Skeletal muscle tissue (tissue), 4 donors: ENCODE data around the gene CAMK2A. TPM values are rescaled to one million over a fixed set of nuclear protein-coding genes. Genes with fewer than 3 reads are reported as not detected.

Experiments used
- H3K27ac ChIP-seq: one replicate; pipeline ENCODE4 v1.7.0; 2013; ENCODE audit warnings: mild to moderate bottlenecking, low read depth, low read length, inconsistent platforms
- H3K27me3 ChIP-seq, 3 donors: one replicate each; pipeline ENCODE4 v1.7.0; 2013; ENCODE audit warnings: low read length in 3 of 3; ENCODE audit not compliant: control insufficient read depth in 3 of 3, insufficient read depth in 3 of 3
- H3K36me3 ChIP-seq, 3 donors: one replicate each; pipeline ENCODE4 v1.7.0; 2013; ENCODE audit warnings: low read length in 3 of 3; ENCODE audit not compliant: control insufficient read depth in 3 of 3, insufficient read depth in 3 of 3
- H3K4me1 ChIP-seq, 3 donors: one replicate each; pipeline ENCODE4 v1.7.0; 2013; ENCODE audit warnings: low read length in 3 of 3, mild to moderate bottlenecking in 3 of 3; ENCODE audit not compliant: control insufficient read depth in 3 of 3, insufficient read depth in 3 of 3
- H3K4me3 ChIP-seq, 3 donors: one replicate each; pipeline ENCODE4 v1.7.0; 2013; ENCODE audit warnings: low read length in 3 of 3
- H3K9ac ChIP-seq, 3 donors: one replicate each; pipeline ENCODE4 v1.7.0; 2013; ENCODE audit warnings: low read length in 3 of 3, mild to moderate bottlenecking in 3 of 3, moderate library complexity in 2 of 3, low read depth in 1 of 3
- H3K9me3 ChIP-seq, 3 donors: one replicate each; pipeline ENCODE4 v1.7.0; 2013; ENCODE audit warnings: low read length in 3 of 3; ENCODE audit not compliant: control insufficient read depth in 3 of 3
- total RNA-seq: library from RNA; depleted of rRNA; stranded (reverse); fragments of >200 nt; gene quantifications from one replicate; pipeline ENCODE4 v1.2.3, GENCODE V29; 2014
- donor health status: Osteomylitis.

CAMK2A gene
- total RNA-seq, 1 donor from 2014 or later: 45.9 TPM

GRCh38 chr5:150326707-150327106 is 37.1 kb upstream of the CAMK2A start:
- peaks cover 2 to 11% (median 3%) of the 10 kb centered on the region in 3 donors for H3K4me1 ChIP-seq
- no peak overlapping the region for H3K27ac ChIP-seq
- no peaks in the 10 kb centered on the region for H3K36me3 ChIP-seq
- no peaks in the 10 kb centered on the region for H3K9me3 ChIP-seq
- H3K4me3 ChIP-seq: no peak overlapping the region
- no peaks in the 10 kb centered on the region for H3K27me3 ChIP-seq
- no peak overlapping the region for H3K9ac ChIP-seq

- H3K36me3 ChIP-seq: no peaks in the 10 kb centered on the region
- no peak overlapping the region for H3K27ac ChIP-seq
- no peak overlapping the region for H3K9ac ChIP-seq
- H3K4me1 ChIP-seq: peaks cover 4 to 15% (median 5%) of the 10 kb centered on the region in 3 donors
- no peaks in the 10 kb centered on the region for H3K27me3 ChIP-seq
- H3K9me3 ChIP-seq: no peaks in the 10 kb centered on the region
- no peak overlapping the region for H3K4me3 ChIP-seq
Observed at GRCh38 chr5:150325426-150325825, 35.9 kb upstream of the CAMK2A start.

GRCh38 chr5:150323819-150324218 is 34.2 kb upstream of the CAMK2A start:
- H3K36me3 ChIP-seq: no peaks in the 10 kb centered on the region
- no peak overlapping the region for H3K27ac ChIP-seq
- no peak overlapping the region for H3K9ac ChIP-seq
- H3K4me3 ChIP-seq: no peak overlapping the region
- no peaks in the 10 kb centered on the region for H3K9me3 ChIP-seq
- H3K27me3 ChIP-seq: no peaks in the 10 kb centered on the region
- peaks cover 4 to 10% (median 9%) of the 10 kb centered on the region in 3 donors for H3K4me1 ChIP-seq

GRCh38 chr5:150323092-150323491 is 33.5 kb upstream of the CAMK2A start:
- no peak overlapping the region for H3K4me3 ChIP-seq
- H3K9me3 ChIP-seq: no peaks in the 10 kb centered on the region
- no peaks in the 10 kb centered on the region for H3K27me3 ChIP-seq
- H3K36me3 ChIP-seq: no peaks in the 10 kb centered on the region
- no peak overlapping the region for H3K27ac ChIP-seq
- no peak overlapping the region for H3K9ac ChIP-seq
- H3K4me1 ChIP-seq: peaks cover 4 to 10% (median 9%) of the 10 kb centered on the region in 3 donors

GRCh38 chr5:150322202-150322601 is 32.6 kb upstream of the CAMK2A start:
- no peak overlapping the region for H3K9ac ChIP-seq
- H3K9me3 ChIP-seq: no peaks in the 10 kb centered on the region
- peaks cover 4 to 10% (median 9%) of the 10 kb centered on the region in 3 donors for H3K4me1 ChIP-seq

GRCh38 chr5:150321784-150322183 is 32.2 kb upstream of the CAMK2A start:
- Histone ChIP-seq H3K9ac (no peak overlapping the region), H3K27me3 (no peaks in the 10 kb centered on the region), H3K9me3 (no peaks in the 10 kb centered on the region), H3K4me3 (no peak overlapping the region), H3K4me1 (peaks cover 4 to 10% (median 9%) of the 10 kb centered on the region in 3 donors), H3K36me3 (no peaks in the 10 kb centered on the region), H3K27ac (no peak overlapping the region)

More at GRCh38 chr5:150322202-150322601, 32.6 kb upstream of the CAMK2A start:
- no peaks in the 10 kb centered on the region for H3K36me3 ChIP-seq
- no peak overlapping the region for H3K27ac ChIP-seq
- no peaks in the 10 kb centered on the region for H3K27me3 ChIP-seq
- H3K4me3 ChIP-seq: no peak overlapping the region

- Histone ChIP-seq H3K27me3 (no peaks in the 10 kb centered on the region), H3K4me3 (no peak overlapping the region), H3K9ac (no peak overlapping the region), H3K9me3 (no peaks in the 10 kb centered on the region), H3K27ac (no peak overlapping the region), H3K4me1 (peaks cover 4 to 10% (median 9%) of the 10 kb centered on the region in 3 donors), H3K36me3 (no peaks in the 10 kb centered on the region)
Observed at GRCh38 chr5:150321211-150321610, 31.6 kb upstream of the CAMK2A start.

GRCh38 chr5:150320044-150320613 is 30.6 kb upstream of the CAMK2A start:
- no peak overlapping the region for H3K9ac ChIP-seq
- H3K27ac ChIP-seq: peak overlapping the region; percentile 62
- H3K4me3 ChIP-seq: no peak overlapping the region

GRCh38 chr5:150319484-150319790 is 29.9 kb upstream of the CAMK2A start:
- H3K36me3 ChIP-seq: no peaks in the 10 kb centered on the region
- no peaks in the 10 kb centered on the region for H3K27me3 ChIP-seq
- peaks cover 4 to 10% (median 9%) of the 10 kb centered on the region in 3 donors for H3K4me1 ChIP-seq
- H3K27ac ChIP-seq: no peak overlapping the region
- H3K9ac ChIP-seq: no peak overlapping the region
- no peak overlapping the region for H3K4me3 ChIP-seq
- H3K9me3 ChIP-seq: no peaks in the 10 kb centered on the region

More at GRCh38 chr5:150320044-150320613, 30.6 kb upstream of the CAMK2A start:
- Histone ChIP-seq H3K9me3 (no peaks in the 10 kb centered on the region), H3K36me3 (no peaks in the 10 kb centered on the region), H3K27me3 (no peaks in the 10 kb centered on the region), H3K4me1 (peaks cover 4 to 10% (median 9%) of the 10 kb centered on the region in 3 donors)

- no peak overlapping the region for H3K27ac ChIP-seq
- H3K9ac ChIP-seq: no peak overlapping the region
- no peaks in the 10 kb centered on the region for H3K27me3 ChIP-seq
- H3K36me3 ChIP-seq: no peaks in the 10 kb centered on the region
- no peaks in the 10 kb centered on the region for H3K9me3 ChIP-seq
- H3K4me3 ChIP-seq: no peak overlapping the region
- peaks cover 8 to 10% (median 9%) of the 10 kb centered on the region in 3 donors for H3K4me1 ChIP-seq
Observed at GRCh38 chr5:150318613-150319483, 29.3 kb upstream of the CAMK2A start.
